ENCODE measurements around the gene COL8A2.
A peak's percentile ranks its signal among the peaks of the same experiment; 100 is the strongest.
"Not testable (repeated sequence)": the region's sequence is repeated elsewhere in the genome, so short reads cannot be mapped to it uniquely, and the experiment has no call there.

Gene COL8A2

DNA sequence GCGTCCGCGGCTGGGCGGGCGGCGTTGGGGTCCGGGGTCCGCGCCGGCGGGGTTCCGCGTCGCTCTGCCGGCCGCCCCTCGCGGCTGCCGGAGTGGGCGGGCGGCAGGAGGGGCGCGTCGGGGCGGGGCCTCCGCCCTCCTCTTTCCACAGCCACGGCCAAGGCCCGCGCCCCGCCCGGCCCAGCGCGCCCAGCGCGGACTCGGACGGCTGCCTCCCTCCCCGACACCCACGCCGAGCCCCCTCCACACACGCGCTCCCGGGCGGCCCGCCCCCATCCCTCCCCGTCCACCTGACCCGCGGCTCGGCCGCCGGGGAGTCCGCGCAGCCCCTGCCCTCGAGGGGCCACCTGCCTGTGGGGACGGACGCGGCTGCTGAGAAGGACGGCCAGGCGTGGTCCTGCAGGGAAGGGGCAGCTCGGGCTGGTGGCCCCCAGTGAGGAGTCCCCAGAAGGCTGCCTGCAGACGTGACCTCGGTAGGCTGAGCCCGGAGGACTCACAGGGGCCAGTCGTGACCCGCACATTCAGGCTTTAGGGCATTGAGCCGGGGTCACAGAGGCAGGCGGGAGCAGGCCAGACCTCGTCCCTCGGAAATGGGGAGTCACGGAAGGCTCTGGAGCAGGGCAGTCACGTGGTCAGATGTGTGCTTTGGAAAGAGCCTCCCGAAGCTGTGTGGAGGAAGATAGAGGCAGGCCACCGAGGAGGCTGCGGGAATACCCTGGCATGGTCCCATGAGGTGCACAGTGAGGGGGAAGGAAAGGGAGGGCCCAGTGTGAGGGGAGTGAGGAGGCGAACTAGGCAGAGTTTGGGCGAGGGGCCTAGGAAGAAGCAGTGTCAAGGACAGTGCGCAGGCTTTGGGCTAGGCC lies at the start of gene COL8A2:
Gene COL8A2 (minus strand): TSS at position 94 of the 863 bp plus-strand sequence. CDS start 24,980 bp downstream, outside the sequence.
- no peak for DNase-seq (ENCODE audit: low read depth)

- DNase-seq (ENCODE audit: low read depth), result no peak
Measured at GRCh38 chr1:36174713-36175112, 49.7 kb upstream of the COL8A2 start.

GRCh38 chr1:36172983-36173382 lies 48.0 kb upstream of the COL8A2 start:
- no peak for DNase-seq (ENCODE audit: low read depth)

DNA sequence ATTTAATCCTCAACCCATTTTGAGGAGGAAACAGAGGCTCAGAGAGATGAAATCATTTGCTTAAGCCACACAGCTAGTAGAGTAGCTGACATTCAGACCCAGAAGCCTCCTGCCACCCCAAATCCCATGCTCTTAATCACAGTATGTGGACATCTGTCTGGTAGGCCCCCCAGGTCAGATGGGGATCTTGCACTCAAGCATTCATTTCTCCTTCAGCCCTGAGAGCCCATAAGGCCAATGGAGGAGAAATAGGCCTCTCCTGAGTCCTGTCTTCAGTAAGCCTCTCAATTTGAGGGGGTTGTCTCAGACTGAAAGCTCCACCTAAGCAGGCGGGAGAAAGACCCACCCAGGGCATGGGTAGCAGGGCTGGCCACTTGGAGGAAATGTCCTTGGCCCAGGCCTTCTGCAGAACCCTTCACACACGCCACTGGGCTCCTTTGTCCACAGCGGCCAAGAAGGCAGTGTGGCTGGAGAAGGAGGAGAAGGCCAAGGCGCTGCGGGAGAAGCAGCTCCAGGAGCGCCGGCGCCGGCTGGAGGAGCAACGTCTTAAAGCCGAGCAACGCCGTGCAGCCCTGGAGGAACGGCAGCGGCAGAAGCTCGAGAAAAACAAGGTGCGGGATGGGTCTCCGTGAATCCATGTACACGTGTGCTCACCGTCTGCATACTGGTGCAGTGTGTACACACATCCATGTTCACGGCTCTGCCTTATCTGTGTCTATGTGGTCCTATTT lies 47.2 kb upstream of the COL8A2 start:
- no peak for DNase-seq (ENCODE audit: low read depth)

GRCh38 chr1:36170643-36171412 lies 45.8 kb upstream of the COL8A2 start:
- DNase-seq (ENCODE audit: low read depth), result no peak

GRCh38 chr1:36168514-36168913 lies 43.5 kb upstream of the COL8A2 start:
- DNase-seq (ENCODE audit: low read depth), result no peak

- no peak for DNase-seq (ENCODE audit: low read depth)
Measured at GRCh38 chr1:36166938-36167905, 42.2 kb upstream of the COL8A2 start.

DNA sequence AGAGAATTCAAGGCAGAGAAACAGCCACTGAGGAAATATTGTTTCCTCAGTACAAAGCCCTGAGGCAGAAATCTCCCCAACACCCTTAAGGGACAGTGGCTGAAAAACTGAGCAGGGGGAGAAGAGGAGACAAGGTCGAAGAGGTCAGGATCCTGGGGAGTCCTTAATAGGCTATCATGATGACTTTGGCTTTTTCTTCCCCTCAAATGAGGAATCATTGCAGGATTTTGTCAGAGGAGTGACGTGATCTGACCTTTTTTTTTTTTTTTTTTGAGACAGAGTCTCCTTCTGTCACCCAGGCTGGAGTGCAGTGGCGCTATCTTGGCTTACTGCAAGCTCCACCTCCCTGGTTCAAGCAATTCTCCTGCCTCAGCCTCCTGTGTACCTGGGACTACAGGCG lies 41.1 kb upstream of the COL8A2 start:
- no peak for DNase-seq (ENCODE audit: low read depth)

GRCh38 chr1:36165145-36165544 lies 40.1 kb upstream of the COL8A2 start:
- DNase-seq (ENCODE audit: low read depth), result no peak

GRCh38 chr1:36164361-36164760 lies 39.3 kb upstream of the COL8A2 start:
- no peak for DNase-seq (ENCODE audit: low read depth)

DNA sequence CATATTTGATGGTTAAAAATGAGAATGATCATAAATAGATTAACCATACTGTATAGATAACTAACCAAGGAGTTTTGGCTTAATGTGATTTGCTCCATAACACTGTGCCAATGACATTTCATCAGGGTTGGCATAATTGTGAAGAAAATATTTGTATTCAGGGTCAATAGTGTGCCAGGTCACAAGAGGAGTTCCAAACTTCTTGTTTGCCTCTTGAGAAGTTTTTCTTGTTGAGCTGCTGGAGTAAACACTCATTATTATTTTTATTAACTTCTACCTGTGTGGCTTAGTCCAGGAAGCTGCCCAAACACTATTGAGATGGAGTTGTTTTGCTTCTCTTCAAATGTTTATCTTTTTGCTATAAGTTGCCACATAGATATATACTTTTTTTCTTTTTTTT lies 38.4 kb upstream of the COL8A2 start:
- DNase-seq (ENCODE audit: low read depth), result no peak

DNA sequence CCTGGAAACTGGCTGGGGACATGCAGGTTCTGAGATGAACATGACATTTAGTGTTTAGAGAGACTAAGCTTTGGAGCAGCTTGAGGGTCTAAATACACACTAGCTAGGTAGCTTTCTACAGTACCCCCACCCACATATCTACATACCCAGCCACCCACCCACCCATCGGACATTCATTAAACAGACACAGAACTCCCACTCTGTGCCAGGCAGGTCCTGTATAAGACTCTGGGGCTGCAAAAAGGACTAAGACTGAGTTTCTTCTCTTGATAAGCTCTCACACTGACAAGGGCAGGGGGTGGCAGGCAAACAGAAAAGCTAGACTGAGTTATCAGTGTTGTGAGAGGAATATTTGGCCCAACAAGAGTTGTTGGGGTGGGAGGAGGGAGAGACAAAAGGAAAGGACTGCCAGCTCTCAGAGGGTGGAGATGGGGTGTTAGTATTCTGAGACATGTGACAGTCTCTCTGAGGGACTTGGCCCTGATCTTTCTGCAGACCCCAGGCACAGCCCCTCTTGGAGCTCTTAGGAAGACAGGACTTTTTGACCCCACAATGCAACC lies 37.7 kb upstream of the COL8A2 start:
- no peak for DNase-seq (ENCODE audit: low read depth)

- DNase-seq (ENCODE audit: low read depth), result no peak
Measured at GRCh38 chr1:36161641-36162531, 36.9 kb upstream of the COL8A2 start.

DNA sequence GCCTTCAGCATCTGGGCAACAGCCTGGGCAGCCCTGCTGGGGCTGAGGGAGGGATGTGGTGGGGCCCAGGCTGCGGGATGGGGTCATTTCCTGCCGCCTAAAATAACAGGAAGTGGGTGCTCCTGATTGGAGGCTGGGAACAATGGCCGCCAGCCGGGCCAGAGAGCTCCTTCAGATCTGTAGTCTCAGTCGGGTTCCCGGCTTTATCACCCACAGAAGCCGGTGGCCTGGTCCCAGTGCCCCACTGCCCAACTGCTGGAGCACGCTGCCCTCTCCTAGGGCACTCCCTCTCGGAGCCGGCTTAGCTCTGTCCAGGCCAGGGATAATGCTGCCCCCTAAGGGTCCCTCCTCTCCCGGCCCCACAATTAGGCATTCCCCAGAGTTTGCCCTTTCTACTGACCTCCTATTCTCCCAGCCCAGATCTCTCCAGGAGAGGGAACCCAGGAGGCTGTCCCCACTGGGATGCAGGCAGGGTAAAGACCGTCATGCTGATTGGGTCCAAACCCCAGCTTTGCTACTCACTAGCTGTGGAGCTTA lies 36.0 kb upstream of the COL8A2 start:
- DNase-seq (ENCODE audit: low read depth), result peak; percentile 73

GRCh38 chr1:36160388-36160948 lies 35.4 kb upstream of the COL8A2 start:
- no peak for DNase-seq (ENCODE audit: low read depth)

- no peak for DNase-seq (ENCODE audit: low read depth)
Measured at GRCh38 chr1:36159614-36160387, 34.8 kb upstream of the COL8A2 start.

- DNase-seq (ENCODE audit: low read depth), result not testable (repeated sequence)
Measured at GRCh38 chr1:36158827-36159252, 33.8 kb upstream of the COL8A2 start.

Data from activated T-cell treated with anti-CD3 and anti-CD28 coated beads for 48 hours (primary cell).